Measurements from ENCODE around the gene PID1. TPM values are rescaled to one million over a fixed set of nuclear protein-coding genes. Genes with fewer than 3 reads are reported as not detected.

PID1 gene
- total RNA-seq, 1 donor from 2014 or later: 10.7 TPM

- Mint-ChIP-seq H3K27ac (ENCODE audit: unreplicated experiment) (no peak overlapping the region), H3K9me3 (ENCODE audit: unreplicated experiment) (no peaks in the 10 kb centered on the region), H3K4me1 (ENCODE audit: low read depth, unreplicated experiment) (peaks cover 4% of the 10 kb centered on the region), H3K36me3 (ENCODE audit: low read depth, unreplicated experiment) (no peaks in the 10 kb centered on the region), H3K27me3 (ENCODE audit: low read depth, unreplicated experiment) (peaks cover 2% of the 10 kb centered on the region), H3K4me3 (ENCODE audit: unreplicated experiment) (no peak overlapping the region)
- no peaks in the 10 kb centered on the region for H3K36me3 ChIP-seq (ENCODE audit: insufficient read depth, low read length)
- no peaks in the 10 kb centered on the region for H3K4me1 ChIP-seq (ENCODE audit: insufficient read depth, low read length)
- H3K4me3 ChIP-seq (ENCODE audit: insufficient read depth, low read depth, low read length): no peak overlapping the region
- H2AFZ ChIP-seq (ENCODE audit: low read depth, low read length): no peak overlapping the region
- no peaks in the 10 kb centered on the region for H4K20me1 ChIP-seq (ENCODE audit: insufficient read depth, low read length)
- FAIRE-seq (no peak), DNase-seq (ENCODE audit: low read depth) (no peak)
- no peaks in the 10 kb centered on the region for H3K79me2 ChIP-seq (ENCODE audit: insufficient read depth, low read length)
- TF ChIP-seq CTCF (IDR thresholded peaks at IDR 0.05; ENCODE audit: insufficient read depth, low read depth, low read length): no peak
- TF ChIP-seq EZH2 (IDR thresholded peaks at IDR 0.05; ENCODE audit: insufficient read depth, low read length): no peak
- no peak overlapping the region for H3K4me2 ChIP-seq (ENCODE audit: low read length)
- H3K27me3 ChIP-seq (ENCODE audit: insufficient read depth, low read length): no peaks in the 10 kb centered on the region
- no peak overlapping the region for H3K9ac ChIP-seq (ENCODE audit: low read length)
- no peaks in the 10 kb centered on the region for H3K9me3 ChIP-seq (ENCODE audit: insufficient read depth, low read depth, low read length)
- H3K27ac ChIP-seq (ENCODE audit: low read depth, low read length): no peak overlapping the region
These were observed 227.4 kb downstream of the PID1 start for GRCh38 chr2:229043681-229044080.

- FAIRE-seq: no peak
- DNase-seq (ENCODE audit: low read depth): no peak
These were observed 228.7 kb downstream of the PID1 start for GRCh38 chr2:229042349-229042748.

More at GRCh38 chr2:229042349-229042748, 228.7 kb downstream of the PID1 start:
- Histone ChIP-seq H3K36me3 (ENCODE audit: insufficient read depth, low read length) (no peaks in the 10 kb centered on the region), H3K27ac (ENCODE audit: low read depth, low read length) (no peak overlapping the region), H3K4me2 (ENCODE audit: low read length) (no peak overlapping the region), H3K4me3 (ENCODE audit: insufficient read depth, low read depth, low read length) (no peak overlapping the region), H3K4me1 (ENCODE audit: insufficient read depth, low read length) (no peaks in the 10 kb centered on the region), H2AFZ (ENCODE audit: low read depth, low read length) (no peak overlapping the region), H4K20me1 (ENCODE audit: insufficient read depth, low read length) (no peaks in the 10 kb centered on the region), H3K27me3 (ENCODE audit: insufficient read depth, low read length) (no peaks in the 10 kb centered on the region), H3K79me2 (ENCODE audit: insufficient read depth, low read length) (no peaks in the 10 kb centered on the region), H3K9ac (ENCODE audit: low read length) (no peak overlapping the region), H3K9me3 (ENCODE audit: insufficient read depth, low read depth, low read length) (no peaks in the 10 kb centered on the region)
- peaks cover 2% of the 10 kb centered on the region for H3K27me3 Mint-ChIP-seq (ENCODE audit: low read depth, unreplicated experiment)
- H3K27ac Mint-ChIP-seq (ENCODE audit: unreplicated experiment): no peak overlapping the region
- TF ChIP-seq EZH2 (IDR thresholded peaks at IDR 0.05; ENCODE audit: insufficient read depth, low read length): no peak
- no peak for TF ChIP-seq CTCF (IDR thresholded peaks at IDR 0.05; ENCODE audit: insufficient read depth, low read depth, low read length)
- H3K9me3 Mint-ChIP-seq (ENCODE audit: unreplicated experiment): no peaks in the 10 kb centered on the region
- H3K4me3 Mint-ChIP-seq (ENCODE audit: unreplicated experiment): no peak overlapping the region
- peaks cover 3% of the 10 kb centered on the region for H3K36me3 Mint-ChIP-seq (ENCODE audit: low read depth, unreplicated experiment)
- H3K4me1 Mint-ChIP-seq (ENCODE audit: low read depth, unreplicated experiment): peaks cover 4% of the 10 kb centered on the region
